HL-60 (cell line): ENCODE measurements around the gene WFDC6.

Experiments used
- DNase-seq, 2 experiments: peaks; one replicate each; pipeline ENCODE4 v3.0.0-alpha.2; 2010 to 2020; ENCODE audit warnings: low read depth in 1 of 2, low spot score in 1 of 2
- H3K27ac ChIP-seq: fragments of 250-450 bp; sonication (Bioruptor Pico); replicated peaks from 2 replicates; pipeline ENCODE4 v1.5.1; 2020; ENCODE audit warnings: mild to moderate bottlenecking, moderate library complexity
- H3K27me3 ChIP-seq: fragments of 250-450 bp; sonication (Bioruptor Pico); 2 replicates; pipeline ENCODE4 v1.5.1; 2021; ENCODE audit warnings: mild to moderate bottlenecking, moderate library complexity; ENCODE audit not compliant: insufficient read depth, poor library complexity, severe bottlenecking
- H3K4me3 ChIP-seq: replicated peaks from 2 replicates; pipeline ENCODE4 v1.5.1; 2011; ENCODE audit warnings: mild to moderate bottlenecking, control low read depth, low read length; ENCODE audit not compliant: insufficient read depth
- CTCF ChIP-seq: IDR thresholded peaks from one replicate; pipeline ENCODE4 v1.5.1; 2011; ENCODE audit warnings: low read length, control low read depth, inconsistent platforms; ENCODE audit not compliant: insufficient read depth
- GABPA ChIP-seq: IDR thresholded peaks from 2 replicates; pipeline ENCODE4 v1.6.1; 2012; ENCODE audit warnings: low read depth
- POLR2AphosphoS5 ChIP-seq: IDR thresholded peaks from 2 replicates; pipeline ENCODE4 v1.6.1; 2012; ENCODE audit warnings: low read depth
- REST ChIP-seq: IDR thresholded peaks from 2 replicates; pipeline ENCODE4 v1.6.1; 2012; ENCODE audit warnings: low read depth; ENCODE audit not compliant: insufficient replicate concordance
- SPI1 ChIP-seq: IDR thresholded peaks from 2 replicates; pipeline ENCODE4 v1.6.1; 2012; ENCODE audit warnings: low read depth, mild to moderate bottlenecking, borderline replicate concordance

WFDC6 gene

DNA sequence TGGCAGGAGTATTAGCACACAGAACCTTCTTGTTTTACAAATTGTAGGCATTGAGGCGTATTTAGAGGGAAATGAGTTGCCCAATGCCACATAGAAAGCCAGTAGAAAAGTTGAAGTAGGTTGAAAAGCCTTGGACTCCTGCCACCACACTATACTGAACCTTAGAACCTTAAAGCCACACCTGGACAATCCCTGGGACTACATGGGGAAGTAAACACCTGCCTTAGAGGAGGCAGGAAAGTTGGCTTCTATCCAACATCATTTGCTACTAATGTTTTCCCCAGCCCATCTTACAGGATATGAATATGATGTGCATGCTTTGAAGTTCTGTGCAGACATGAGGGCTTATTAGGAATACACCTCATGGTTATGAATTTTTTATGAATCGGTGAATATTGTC is 13.2 kb upstream of the WFDC6 start:
- Histone ChIP-seq H3K27me3 (no peaks in the 10 kb centered on the region), H3K4me3 (no peak overlapping the region), H3K27ac (no peak overlapping the region)
- DNase-seq = no peak
- no peak for TF ChIP-seq GABPA
- no peak for TF ChIP-seq POLR2AphosphoS5
- no peak for TF ChIP-seq SPI1
- TF ChIP-seq CTCF = no peak
- no peak for TF ChIP-seq REST

- Histone ChIP-seq H3K27ac (no peak overlapping the region), H3K27me3 (no peaks in the 10 kb centered on the region), H3K4me3 (no peak overlapping the region)
- no peak for TF ChIP-seq CTCF
- TF ChIP-seq REST = no peak
- no peak for TF ChIP-seq GABPA
- no peak for TF ChIP-seq POLR2AphosphoS5
- TF ChIP-seq SPI1 = no peak
- no peak for DNase-seq
Measured at GRCh38 chr20:45550765-45551164, 11.5 kb upstream of the WFDC6 start.

GRCh38 chr20:45548410-45548809 is 9.1 kb upstream of the WFDC6 start:
- TF ChIP-seq GABPA (no peak), CTCF (no peak), SPI1 (no peak), POLR2AphosphoS5 (no peak), REST (no peak)
- Histone ChIP-seq H3K27me3 (peaks cover 2% of the 10 kb centered on the region), H3K27ac (no peak overlapping the region), H3K4me3 (no peak overlapping the region)
- DNase-seq = no peak
